ENCODE results near the gene CLTC.

DNA sequence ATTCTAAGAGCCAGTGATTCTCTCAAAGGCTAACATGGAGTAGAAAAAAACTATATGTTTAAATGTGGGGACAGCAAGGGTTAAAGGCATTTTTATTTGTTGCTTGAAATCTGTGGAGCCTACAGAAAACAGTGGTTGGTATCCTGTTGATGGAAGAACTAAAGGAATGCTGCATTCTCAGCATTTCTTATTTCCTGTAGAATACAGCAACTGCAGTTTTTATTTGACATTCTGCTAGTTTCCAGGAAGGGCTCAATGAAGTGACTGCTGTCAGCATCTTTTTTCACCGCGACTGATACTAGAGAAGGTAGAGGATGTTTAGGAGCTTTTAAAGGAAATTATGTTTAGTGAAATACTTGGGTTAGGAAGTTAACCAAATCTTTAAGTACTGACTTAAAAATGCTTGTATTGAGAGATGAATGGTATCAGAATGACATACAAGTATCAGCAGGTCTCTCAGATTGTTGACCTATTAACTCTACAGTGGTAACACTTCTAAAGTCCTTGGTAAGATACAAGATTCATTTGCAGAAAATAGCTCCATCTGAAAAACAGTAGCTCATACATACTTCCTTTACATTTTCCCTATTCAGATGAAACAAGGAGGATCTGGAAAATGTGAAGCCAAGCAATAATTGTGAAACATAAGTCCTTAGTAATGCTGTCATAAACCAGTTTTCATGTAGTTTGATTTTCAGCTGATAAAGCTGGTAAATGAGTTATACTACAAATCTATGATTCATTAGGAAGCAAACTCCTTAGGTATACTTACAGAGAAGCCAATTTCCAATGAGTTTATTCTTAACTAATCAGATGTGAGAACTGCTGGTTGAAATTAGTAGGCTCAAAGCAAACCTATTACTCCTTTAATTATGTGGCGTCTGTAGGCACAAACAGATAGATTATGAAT, 15.2 kb downstream of the CLTC start:
- TF ChIP-seq CTCF (conservative IDR thresholded peaks at IDR 0.05; ENCODE audit: low read depth, low read length) (no peak), EZH2 (IDR thresholded peaks at IDR 0.05; ENCODE audit: low read length, unreplicated experiment) (no peak)

Measured in PC-3 (cell line).